CD14-positive monocyte (primary cell): ENCODE measurements around the gene EDC4. TPM values are rescaled to one million over a fixed set of nuclear protein-coding genes. Genes with fewer than 3 reads are reported as not detected.

Source experiments
- DNase-seq, 3 donors: peaks; one replicate each; pipeline ENCODE4 v3.0.0-alpha.2; 2011 to 2022
- H2AFZ ChIP-seq: 2 replicates; pipeline ENCODE4 v1.6.0; 2012; ENCODE audit warnings: mild to moderate bottlenecking, low read depth, low read length, inconsistent platforms; ENCODE audit not compliant: insufficient read depth, poor library complexity, severe bottlenecking
- H3K27ac ChIP-seq, 2 donors: 1 replicate in 1 of 2; 2 replicates in 1 of 2; pipeline ENCODE4 v1.5.1; 2012 to 2013; ENCODE audit warnings: low read length in 2 of 2, control low read depth in 1 of 2, inconsistent platforms in 1 of 2, low read depth in 1 of 2, mild to moderate bottlenecking in 1 of 2
- H3K27me3 ChIP-seq, 2 donors: one replicate each; pipeline versions ENCODE4 v1.6.0 to v1.6.1; 2011 to 2013; ENCODE audit warnings: low read length in 2 of 2; ENCODE audit not compliant: control insufficient read depth in 2 of 2, insufficient read depth in 2 of 2
- H3K36me3 ChIP-seq, 2 donors: replicated peaks in 1 of 2; 1 replicate in 1 of 2; 2 replicates in 1 of 2; pipeline versions ENCODE4 v1.5.1 to v1.6.1; 2012 to 2013; ENCODE audit warnings: low read length in 2 of 2, control low read depth in 1 of 2, inconsistent platforms in 1 of 2, mild to moderate bottlenecking in 1 of 2; ENCODE audit not compliant: insufficient read depth in 2 of 2, control insufficient read depth in 1 of 2
- H3K4me1 ChIP-seq, 2 donors: 1 replicate in 1 of 2; 2 replicates in 1 of 2; pipeline versions ENCODE4 v1.5.1 to v1.6.1; 2012 to 2013; ENCODE audit warnings: low read length in 2 of 2, control low read depth in 1 of 2, inconsistent platforms in 1 of 2, mild to moderate bottlenecking in 1 of 2, moderate library complexity in 1 of 2; ENCODE audit not compliant: insufficient read depth in 2 of 2, control insufficient read depth in 1 of 2
- H3K4me2 ChIP-seq: replicated peaks from 2 replicates; pipeline ENCODE3; 2012; ENCODE audit warnings: low read length, moderate library complexity, mild to moderate bottlenecking; ENCODE audit not compliant: poor library complexity, severe bottlenecking; ENCODE audit errors: extremely low read depth
- H3K4me3 ChIP-seq, 3 experiments: fragments of 200-600 bp in 1 of 3; sonication (generic) in 1 of 3; replicated peaks in 1 of 3; 1 replicate in 2 of 3; 2 replicates in 1 of 3; pipeline ENCODE4 v1.5.1; 2011 to 2013; ENCODE audit warnings: low read length in 3 of 3, mild to moderate bottlenecking in 3 of 3, control low read depth in 2 of 3, low read depth in 2 of 3, inconsistent platforms in 1 of 3, moderate library complexity in 1 of 3
- H3K79me2 ChIP-seq: 2 replicates; pipeline ENCODE4 v1.6.0; 2012; ENCODE audit warnings: mild to moderate bottlenecking, control low read depth, inconsistent platforms, low read length, moderate library complexity; ENCODE audit not compliant: insufficient read depth
- H3K9ac ChIP-seq: 2 replicates; pipeline ENCODE4 v1.6.0; 2017; ENCODE audit warnings: low read length, mild to moderate bottlenecking; ENCODE audit not compliant: insufficient read depth, poor library complexity, severe bottlenecking
- H3K9me3 ChIP-seq, 2 donors: replicated peaks in 1 of 2; 1 replicate in 1 of 2; 2 replicates in 1 of 2; pipeline versions ENCODE4 v1.5.1 to v1.6.1; 2012 to 2013; ENCODE audit warnings: low read length in 2 of 2, control low read depth in 1 of 2; ENCODE audit not compliant: control insufficient read depth in 1 of 2, insufficient read depth in 1 of 2
- H4K20me1 ChIP-seq: 2 replicates; pipeline ENCODE4 v1.6.0; 2012; ENCODE audit warnings: mild to moderate bottlenecking, low read length, control low read depth, moderate library complexity; ENCODE audit not compliant: insufficient read depth
- H3K27ac Mint-ChIP-seq, 7 donors: one replicate each; pipeline ENCODE4 v1.8.0; 2020; ENCODE audit warnings: mild to moderate bottlenecking in 7 of 7, mixed read lengths in 7 of 7, moderate library complexity in 6 of 7, inconsistent platforms in 2 of 7
- H3K27me3 Mint-ChIP-seq, 3 donors: one replicate each; pipeline ENCODE4 v1.8.0; 2021 to 2022; ENCODE audit warnings: low read depth in 3 of 3, mild to moderate bottlenecking in 3 of 3, mixed read lengths in 3 of 3, moderate library complexity in 3 of 3, inconsistent platforms in 1 of 3
- H3K36me3 Mint-ChIP-seq, 2 donors: one replicate each; pipeline ENCODE4 v1.8.0; 2020; ENCODE audit warnings: mixed read lengths in 2 of 2, inconsistent platforms in 1 of 2, mild to moderate bottlenecking in 1 of 2
- H3K4me1 Mint-ChIP-seq: one replicate; pipeline ENCODE4 v1.8.0; 2020; ENCODE audit warnings: mild to moderate bottlenecking, mixed read lengths
- H3K4me3 Mint-ChIP-seq, 2 donors: one replicate each; pipeline ENCODE4 v1.8.0; 2020; ENCODE audit warnings: mild to moderate bottlenecking in 2 of 2, mixed read lengths in 2 of 2, moderate library complexity in 1 of 2
- H3K9me3 Mint-ChIP-seq, 7 donors: one replicate each; pipeline ENCODE4 v1.8.0; 2020 to 2022; ENCODE audit warnings: mixed read lengths in 7 of 7, mild to moderate bottlenecking in 6 of 7, moderate library complexity in 6 of 7, inconsistent platforms in 2 of 7
- CTCF ChIP-seq: fragments of 200-600 bp; IDR thresholded peaks from one replicate; pipeline ENCODE4 v1.8.0; 2022; ENCODE audit warnings: antibody characterized with exemption, mild to moderate bottlenecking
- WGBS: methylation state at CpG from one replicate; pipeline ENCODE4 v1.1.5; 2013; ENCODE audit warnings: missing lambda C conversion rate; ENCODE audit not compliant: insufficient coverage; 5-methylcytosine and 5-hydroxymethylcytosine counted together
- intact Hi-C, 2 donors: fragments of 100-400 bp; cut with micrococcal nuclease; formaldehyde crosslinking; loops; one replicate each; pipeline versions ENCODE4 v1.15.0 to v1.15.1; 2023
- polyA plus RNA-seq, 3 donors: library from polyadenylated mRNA; depleted of rRNA in 1 of 3; unstranded in 2 of 3; stranded (reverse) in 1 of 3; fragments of 300-500 nt in 2 of 3; fragments of >200 nt in 1 of 3; fragmentation: Illumina TruSeq in 2 of 3; gene quantifications; 1 replicate in 2 of 3; 2 replicates in 1 of 3; pipeline ENCODE4 v1.2.3, GENCODE V29; 2012 to 2021

EDC4 gene
- polyA plus RNA-seq, 3 donors: 13.7 to 84.9 (median 18.2) TPM

- no peak within 1 kb of the TSS for H3K9ac ChIP-seq
- no peaks in the 10 kb centered on the region for H3K27me3 ChIP-seq
- H3K4me2 ChIP-seq: no peak within 1 kb of the TSS
- H3K27ac ChIP-seq: peak within 1 kb of the TSS in 1 of 2 donors; percentile 11
- H3K9me3 Mint-ChIP-seq: no peaks in the 10 kb centered on the region
- peaks cover 67 to 75% of the 10 kb centered on the region in 2 donors for H3K36me3 ChIP-seq
- no peak within 1 kb of the TSS for H3K4me3 Mint-ChIP-seq
- no peak within 1 kb of the TSS for H3K4me3 ChIP-seq
- H3K79me2 ChIP-seq: no peaks in the 10 kb centered on the region
- WGBS: 93% methylated on average over 18 of the region's 22 CpGs
- no peaks in the 10 kb centered on the region for H3K4me1 ChIP-seq
- no peak within 1 kb of the TSS for H2AFZ ChIP-seq
- H3K9me3 ChIP-seq: no peaks in the 10 kb centered on the region
- H3K4me1 Mint-ChIP-seq: no peaks in the 10 kb centered on the region
- intact Hi-C loops: loop anchor here (5.0 to 10.0 kb wide), 3 partner anchors 168 to 350 kb away; partner anchors contain the start of gene ESRP2 (in 1 of the 2)
- H3K27ac Mint-ChIP-seq: peak within 1 kb of the TSS in 3 of 7 donors; percentile 43 to 84 (median 70)
- TF ChIP-seq CTCF: no peak
- peaks cover 52 to 79% of the 10 kb centered on the region in 2 donors for H3K36me3 Mint-ChIP-seq
- peaks cover 3% of the 10 kb centered on the region for H4K20me1 ChIP-seq
- peaks cover 0 to 2% (median 2%) of the 10 kb centered on the region in 3 donors for H3K27me3 Mint-ChIP-seq
- no peak for DNase-seq
These were observed 11.8 kb downstream of the EDC4 start, which contains the start of gene NRN1L for GRCh38 chr16:67884684-67885083. Gene NRN1L (plus strand): TSS chr16:67884885. CDS start chr16:67884904, 19 bp downstream.

DNA sequence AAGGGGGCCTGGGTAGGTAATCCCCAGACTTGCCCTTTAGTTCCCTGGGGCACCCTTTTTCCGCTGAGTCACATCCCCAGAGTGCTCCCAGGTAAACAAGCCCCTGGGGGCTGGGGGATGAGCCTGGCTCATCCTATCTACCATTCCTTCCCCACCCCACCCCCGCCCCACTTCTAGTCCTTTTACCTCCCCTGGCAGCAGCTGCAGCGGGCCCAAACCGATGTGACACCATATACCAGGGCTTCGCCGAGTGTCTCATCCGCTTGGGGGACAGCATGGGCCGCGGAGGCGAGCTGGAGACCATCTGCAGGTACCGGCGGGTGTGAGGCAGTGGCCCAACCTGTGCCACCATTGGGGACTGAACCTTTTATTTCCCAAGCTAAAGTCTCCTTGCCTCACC lies 12.7 kb downstream of the EDC4 start:
- intact Hi-C loops: loop anchor here (5.0 to 10.0 kb wide), 2 partner anchors 167 to 349 kb away; partner anchors contain the start of gene ESRP2 (in 1 of the 2)
- H3K27ac ChIP-seq: no peak overlapping the region
- H4K20me1 ChIP-seq: peaks cover 3% of the 10 kb centered on the region
- 94% methylated on average over 11 of the region's 12 CpGs for WGBS
- Mint-ChIP-seq H3K27me3 (peaks cover 0 to 2% (median 2%) of the 10 kb centered on the region in 3 donors), H3K36me3 (peaks cover 43 to 71% of the 10 kb centered on the region in 2 donors), H3K4me3 (no peak overlapping the region), H3K4me1 (no peaks in the 10 kb centered on the region), H3K27ac (no peak overlapping the region), H3K9me3 (no peaks in the 10 kb centered on the region)
- no peak for DNase-seq
- H3K9ac ChIP-seq: no peak overlapping the region
- H3K9me3 ChIP-seq: no peaks in the 10 kb centered on the region
- H3K4me3 ChIP-seq: no peak overlapping the region
- TF ChIP-seq CTCF: no peak
- no peaks in the 10 kb centered on the region for H3K27me3 ChIP-seq
- H3K4me1 ChIP-seq: no peaks in the 10 kb centered on the region
- H3K79me2 ChIP-seq: no peaks in the 10 kb centered on the region
- H2AFZ ChIP-seq: no peak overlapping the region
- H3K4me2 ChIP-seq: no peak overlapping the region
- H3K36me3 ChIP-seq: peaks cover 59 to 67% of the 10 kb centered on the region in 2 donors
